LNCAP (cell line): ENCODE results near the gene TOPAZ1.

Experiments
- CTCF ChIP-seq: fragments of 450-650 bp; IDR thresholded peaks from 2 replicates; pipeline ENCODE4 v1.5.1; 2017; ENCODE audit warnings: mild to moderate bottlenecking

Gene TOPAZ1

GRCh38 chr3:44318891-44319311 is 77.2 kb downstream of the TOPAZ1 start:
- TF ChIP-seq CTCF = no peak

DNA sequence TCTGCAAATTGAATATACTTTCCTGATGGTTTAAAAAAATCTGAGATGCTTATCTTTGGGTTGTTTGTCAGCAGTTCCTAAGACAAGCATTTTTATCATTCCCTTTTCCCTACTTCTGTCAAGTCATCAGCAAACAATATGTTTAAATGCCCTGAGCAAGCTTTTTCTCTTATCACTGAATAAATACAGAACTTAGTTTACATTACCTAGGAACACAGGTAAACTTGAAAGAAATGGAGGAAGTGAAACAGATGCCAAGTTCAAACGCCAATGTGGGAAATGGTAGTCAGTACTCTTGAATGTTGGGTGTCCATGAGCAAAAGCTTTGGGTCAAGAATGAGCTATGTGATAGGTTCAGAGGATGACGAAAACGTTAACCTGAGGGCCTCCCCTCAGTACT is 79.6 kb downstream of the TOPAZ1 start:
- TF ChIP-seq CTCF = no peak

DNA sequence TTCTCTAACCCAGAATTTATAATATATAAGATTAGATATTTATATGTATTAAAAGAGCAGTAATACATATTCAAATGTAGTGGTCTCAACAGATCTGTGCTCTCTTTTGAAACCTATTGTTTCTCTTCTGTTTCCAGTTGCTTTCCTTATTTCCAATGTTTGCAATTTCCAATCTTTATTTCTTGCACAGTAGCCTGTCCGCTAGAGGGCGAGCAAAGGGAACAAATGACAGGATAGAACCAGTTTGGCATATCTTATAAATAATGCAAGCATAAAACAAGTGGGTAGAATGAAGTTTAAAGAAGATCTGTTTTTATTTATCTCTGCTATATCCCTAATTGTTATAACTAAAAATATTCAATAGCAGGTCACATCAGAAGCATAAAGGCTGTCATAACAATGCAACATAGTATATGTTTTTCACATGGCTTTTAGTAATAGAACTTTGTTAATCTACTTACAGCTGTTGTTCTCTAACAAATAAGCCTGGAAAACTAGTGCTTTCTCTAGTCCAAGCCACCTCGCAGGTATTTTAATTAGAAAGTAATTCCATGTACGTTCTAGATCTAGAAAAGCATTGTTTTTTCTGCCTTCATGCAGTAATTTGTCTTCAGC is 81.8 kb downstream of the TOPAZ1 start:
- TF ChIP-seq CTCF = peak; percentile 91

GRCh38 chr3:44324584-44324983 is 82.9 kb downstream of the TOPAZ1 start:
- TF ChIP-seq CTCF = no peak

DNA sequence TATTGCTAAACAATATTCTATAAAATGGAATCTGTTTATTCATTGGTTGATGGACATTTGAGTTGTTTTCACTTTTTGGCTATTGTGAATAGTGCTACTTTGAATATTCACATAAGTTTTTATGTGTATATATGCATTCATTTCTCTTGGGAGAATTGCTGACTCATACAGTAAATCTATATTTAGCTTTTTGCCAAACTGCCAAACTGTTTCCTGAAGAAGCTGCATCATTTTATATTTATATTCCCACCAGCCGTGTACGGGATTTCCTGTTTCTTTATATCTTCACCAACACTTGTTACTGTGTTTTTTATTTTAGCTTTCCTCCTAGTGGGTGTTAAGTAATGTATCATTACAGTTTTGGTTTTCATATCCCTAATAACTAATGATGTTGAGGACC is 84.3 kb downstream of the TOPAZ1 start:
- TF ChIP-seq CTCF = no peak

DNA sequence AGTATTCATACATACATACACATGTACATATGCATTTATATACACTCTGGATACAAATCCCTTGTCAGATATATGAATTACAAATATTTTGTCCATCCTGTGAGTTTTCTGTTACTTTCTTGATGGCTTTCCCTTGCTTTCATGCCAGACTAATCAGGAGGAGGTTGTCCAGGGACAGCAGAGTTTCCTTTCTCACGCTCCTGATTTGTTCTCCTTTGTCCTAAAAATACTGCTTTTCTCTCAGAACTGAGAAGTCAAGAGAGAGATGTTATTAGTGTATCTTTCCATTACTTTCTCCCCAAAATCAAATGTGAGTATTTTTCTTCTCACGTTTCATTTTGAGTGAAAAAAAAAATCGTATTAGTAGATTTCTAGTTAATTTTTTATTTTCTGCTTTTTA is 84.8 kb downstream of the TOPAZ1 start:
- no peak for TF ChIP-seq CTCF

DNA sequence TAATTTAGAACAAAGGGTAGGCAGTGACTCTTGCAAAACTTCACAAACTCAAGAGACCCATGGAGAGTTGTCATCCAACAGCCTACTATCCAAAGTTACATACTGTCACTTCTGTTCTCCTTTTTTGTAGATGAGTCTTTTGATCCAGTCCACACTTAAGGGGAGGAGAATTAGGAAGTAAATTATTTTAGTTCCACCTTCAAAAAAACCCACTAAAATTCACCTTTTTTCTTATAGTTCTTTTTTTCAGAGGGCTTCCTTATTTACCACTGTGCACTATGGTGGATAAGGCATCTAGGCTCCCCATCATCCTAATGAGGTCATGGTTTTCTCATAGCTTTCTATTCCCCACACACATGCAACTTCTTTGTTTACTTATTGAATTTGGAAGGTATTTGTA is 88.3 kb downstream of the TOPAZ1 start:
- TF ChIP-seq CTCF = no peak

GRCh38 chr3:44330444-44330843 is 88.8 kb downstream of the TOPAZ1 start:
- no peak for TF ChIP-seq CTCF
